Adrenal gland (tissue), 5 donors: ENCODE results near the gene TLCD5.

ENCODE experiments used
- CTCF ChIP-seq, 6 experiments: fragments of 450-650 bp in 4 of 6; fragments of 200-600 bp in 2 of 6; sonication (generic) in 1 of 6; IDR thresholded peaks; 1 replicate in 5 of 6; 2 replicates in 1 of 6; pipeline versions ENCODE4 v1.5.1 to v1.8.0; 2016 to 2021; ENCODE audit warnings: antibody characterized with exemption in 6 of 6, mild to moderate bottlenecking in 2 of 6, moderate library complexity in 1 of 6
- POLR2A ChIP-seq, 2 donors: fragments of 450-650 bp; IDR thresholded peaks; one replicate each; pipeline ENCODE4 v1.6.1; 2017; ENCODE audit warnings: antibody characterized with exemption in 2 of 2, mild to moderate bottlenecking in 2 of 2, moderate library complexity in 1 of 2
- donor health status: DM: no; HTN: no; CAD: no.

- TF ChIP-seq POLR2A (IDR thresholded peaks at IDR 0.05): peak; percentile 21 to 65
- TF ChIP-seq CTCF (IDR thresholded peaks at IDR 0.05): no peak
Measured at GRCh38 chr11:120331301-120331996, 6.3 kb downstream of the TLCD5 start.
